C4-2B (cell line): ENCODE results near the gene IL10RA.

Experiments
- H3K27ac ChIP-seq: fragments of 450-650 bp; 2 replicates; pipeline ENCODE4 v1.5.1; 2017
- ZFX ChIP-seq: fragments of 450-650 bp; IDR thresholded peaks from 2 replicates; pipeline ENCODE4 v1.6.1; 2017
- TF ChIP-seq, protein P1 (sequence below): fragments of 450-650 bp; conservative IDR thresholded peaks from 2 replicates; pipeline ENCODE4 v1.5.1; 2017; ENCODE audit warnings: mild to moderate bottlenecking

The IL10RA gene

DNA sequence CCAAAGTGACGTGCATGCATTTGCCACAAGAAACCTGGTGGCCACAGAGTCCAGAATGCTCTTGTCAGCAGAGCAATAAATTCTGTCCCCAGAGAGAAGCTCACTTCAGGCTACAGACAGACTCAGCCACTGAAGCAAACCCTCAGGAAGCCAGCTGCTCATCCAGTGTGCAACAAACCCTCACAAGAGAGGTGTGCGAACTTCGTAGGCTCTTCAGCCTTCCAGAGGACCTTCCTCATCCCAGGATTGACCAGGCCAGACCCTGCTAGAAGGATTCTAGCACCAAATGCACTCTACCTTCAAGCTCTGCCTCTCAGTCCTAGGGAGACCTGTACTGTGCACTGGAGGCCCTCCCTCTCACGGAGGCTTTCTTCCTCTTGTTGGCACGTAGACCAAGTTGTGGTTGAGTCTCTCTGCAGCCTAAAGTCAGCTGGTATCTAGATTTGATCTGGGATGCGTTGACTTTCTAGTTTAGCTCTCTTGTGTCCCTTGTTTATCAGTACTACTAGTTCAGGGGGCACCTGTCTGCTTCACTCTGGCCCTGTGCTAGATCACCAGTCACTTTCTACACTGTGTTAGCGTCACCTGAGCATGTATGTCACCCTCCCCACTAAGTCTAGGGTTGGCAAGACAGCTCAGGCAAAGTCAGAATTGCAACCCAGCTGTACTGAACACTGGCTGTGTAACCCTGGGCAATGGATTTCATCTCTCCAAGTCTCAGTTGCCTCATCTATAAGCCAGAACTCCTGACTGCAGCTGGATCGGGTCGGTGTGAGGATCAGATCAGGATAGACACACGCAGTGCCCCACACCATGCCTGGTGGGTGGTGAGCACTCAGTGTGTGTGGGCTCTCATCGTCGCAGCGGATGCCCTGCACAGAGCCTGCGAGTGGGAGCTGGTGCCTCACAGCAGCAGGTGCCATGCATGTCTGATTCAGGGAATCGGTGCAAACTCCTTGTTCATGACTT, 34.9 kb upstream of the IL10RA start:
- TF ChIP-seq ZFX = no peak
- TF ChIP-seq, protein P1, sequence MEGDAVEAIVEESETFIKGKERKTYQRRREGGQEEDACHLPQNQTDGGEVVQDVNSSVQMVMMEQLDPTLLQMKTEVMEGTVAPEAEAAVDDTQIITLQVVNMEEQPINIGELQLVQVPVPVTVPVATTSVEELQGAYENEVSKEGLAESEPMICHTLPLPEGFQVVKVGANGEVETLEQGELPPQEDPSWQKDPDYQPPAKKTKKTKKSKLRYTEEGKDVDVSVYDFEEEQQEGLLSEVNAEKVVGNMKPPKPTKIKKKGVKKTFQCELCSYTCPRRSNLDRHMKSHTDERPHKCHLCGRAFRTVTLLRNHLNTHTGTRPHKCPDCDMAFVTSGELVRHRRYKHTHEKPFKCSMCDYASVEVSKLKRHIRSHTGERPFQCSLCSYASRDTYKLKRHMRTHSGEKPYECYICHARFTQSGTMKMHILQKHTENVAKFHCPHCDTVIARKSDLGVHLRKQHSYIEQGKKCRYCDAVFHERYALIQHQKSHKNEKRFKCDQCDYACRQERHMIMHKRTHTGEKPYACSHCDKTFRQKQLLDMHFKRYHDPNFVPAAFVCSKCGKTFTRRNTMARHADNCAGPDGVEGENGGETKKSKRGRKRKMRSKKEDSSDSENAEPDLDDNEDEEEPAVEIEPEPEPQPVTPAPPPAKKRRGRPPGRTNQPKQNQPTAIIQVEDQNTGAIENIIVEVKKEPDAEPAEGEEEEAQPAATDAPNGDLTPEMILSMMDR = no peak
- H3K27ac ChIP-seq = no peak overlapping the region

DNA sequence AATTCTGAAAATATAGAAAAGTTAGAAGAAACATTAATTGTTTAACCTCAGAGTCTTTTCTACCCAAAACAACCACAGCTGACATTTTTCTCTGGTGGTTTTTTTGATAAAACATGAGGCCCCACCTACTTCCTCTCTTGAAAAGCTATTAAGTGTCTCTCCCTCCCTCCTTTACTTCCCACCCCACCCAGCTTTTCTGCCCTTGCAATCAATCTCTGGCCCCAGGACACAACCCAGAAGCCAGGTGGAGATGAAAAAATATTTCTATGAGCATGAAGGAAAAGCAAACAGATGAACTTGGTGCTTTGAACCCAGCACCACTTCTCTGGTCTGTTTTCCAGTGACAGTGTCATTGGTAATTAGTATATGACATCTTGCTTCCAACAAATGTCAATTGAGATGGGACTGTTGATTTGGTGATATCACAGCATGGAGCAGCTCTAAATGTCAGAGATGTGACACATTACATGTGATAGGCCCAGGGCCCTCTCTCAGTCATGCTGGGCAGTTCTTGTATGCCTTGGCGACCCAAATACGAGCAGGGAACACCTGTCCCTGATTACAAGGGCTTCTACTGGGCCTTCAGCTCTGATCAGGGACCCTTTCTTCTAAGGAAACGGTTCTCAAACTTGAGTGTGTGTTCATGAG, 33.0 kb upstream of the IL10RA start:
- H3K27ac ChIP-seq = no peak overlapping the region
- TF ChIP-seq, protein P1 = no peak
- no peak for TF ChIP-seq ZFX

DNA sequence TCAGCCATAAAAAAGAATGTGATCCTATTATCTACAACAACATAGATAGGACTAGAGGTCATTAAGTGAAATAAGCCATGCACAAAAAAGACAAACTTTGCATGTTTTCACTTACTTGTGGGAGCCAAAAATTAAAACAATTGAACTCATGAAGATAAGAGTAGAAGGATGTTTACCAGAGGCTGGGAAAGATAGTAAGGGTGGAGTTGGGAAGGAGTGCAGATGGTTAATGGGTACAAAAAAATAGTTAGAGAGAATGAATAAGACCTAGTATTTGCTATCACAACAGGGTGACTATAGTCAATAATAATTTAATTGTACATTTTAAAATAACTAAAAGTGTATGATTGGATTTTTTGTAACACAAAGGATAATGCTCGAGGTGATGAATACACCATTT, 27.2 kb upstream of the IL10RA start:
- TF ChIP-seq, protein P1 = no peak
- no peak for TF ChIP-seq ZFX
- no peak overlapping the region for H3K27ac ChIP-seq

DNA sequence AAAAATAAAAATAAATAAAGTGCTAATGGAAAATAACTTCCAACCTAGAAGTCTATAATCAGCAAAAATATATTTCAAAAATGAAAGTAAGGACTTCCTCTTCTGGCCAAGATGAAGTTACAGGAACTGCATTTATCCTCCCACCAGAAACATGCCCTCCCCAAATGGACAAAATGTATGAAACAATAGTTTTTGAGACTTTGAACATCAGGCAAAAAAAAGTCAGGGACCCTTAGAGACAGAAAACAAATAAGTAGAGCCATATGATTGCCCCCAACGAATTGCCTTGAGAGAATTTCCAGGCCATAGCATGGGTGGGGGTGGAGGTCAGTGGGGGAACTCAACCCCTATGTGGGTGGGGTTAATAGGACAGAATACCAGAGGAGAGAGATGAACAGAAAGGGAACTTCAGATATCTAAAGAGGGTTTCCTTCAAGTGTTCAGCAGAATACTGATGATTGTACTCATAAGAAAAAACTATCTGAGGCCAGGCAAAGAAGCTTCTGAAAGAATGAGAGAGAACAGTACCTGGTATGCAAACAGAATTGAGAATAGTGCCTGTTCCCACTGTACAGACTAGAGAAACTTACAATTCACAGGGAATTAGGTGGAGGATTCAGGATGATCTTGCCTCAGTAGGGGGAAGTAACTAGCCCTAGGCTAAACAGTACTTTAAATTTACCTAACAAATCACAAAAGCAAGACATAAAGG, 26.6 kb upstream of the IL10RA start:
- no peak for TF ChIP-seq ZFX
- TF ChIP-seq, protein P1 = no peak
- no peak overlapping the region for H3K27ac ChIP-seq

DNA sequence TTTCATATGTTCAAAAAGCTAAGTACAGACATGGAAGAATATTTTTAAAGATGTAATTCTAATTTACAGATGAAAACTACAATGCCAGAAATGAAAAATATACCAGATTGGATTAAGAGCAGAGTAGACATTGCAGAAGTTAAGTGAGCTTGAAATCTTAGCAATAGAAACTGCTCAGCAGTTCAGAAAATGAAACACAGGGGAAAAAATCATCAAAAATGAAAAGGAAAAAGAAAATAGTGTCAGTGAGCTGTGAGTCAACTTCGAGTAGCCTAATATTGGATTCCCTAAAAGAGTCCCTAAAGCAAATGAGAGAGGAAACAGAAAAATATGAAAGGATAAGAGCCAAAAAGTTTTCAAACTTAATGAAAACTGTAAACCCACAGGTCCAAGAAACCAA, 25.8 kb upstream of the IL10RA start:
- H3K27ac ChIP-seq = no peak overlapping the region
- TF ChIP-seq ZFX = no peak
- TF ChIP-seq, protein P1 = no peak

DNA sequence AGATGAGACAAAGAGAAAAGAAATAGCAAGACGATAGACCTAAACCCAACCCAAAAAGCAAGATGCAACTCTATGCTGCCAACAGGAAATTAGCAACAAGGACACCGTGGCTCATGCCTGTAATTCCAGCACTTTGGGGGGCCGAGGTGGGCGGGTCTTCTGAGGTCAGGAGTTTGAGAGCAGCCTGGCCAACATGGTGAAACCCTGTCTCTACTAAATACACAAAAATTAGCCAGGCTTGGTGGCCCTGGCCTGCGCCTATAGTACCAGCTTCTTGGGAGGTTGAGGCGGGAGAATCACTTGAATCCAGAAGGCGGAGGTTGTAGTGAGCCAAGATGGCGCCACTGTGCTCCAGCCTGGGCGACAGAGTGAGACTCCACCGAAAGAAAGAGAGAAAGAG, 24.3 kb upstream of the IL10RA start:
- TF ChIP-seq, protein P1 = no peak
- TF ChIP-seq ZFX = no peak

DNA sequence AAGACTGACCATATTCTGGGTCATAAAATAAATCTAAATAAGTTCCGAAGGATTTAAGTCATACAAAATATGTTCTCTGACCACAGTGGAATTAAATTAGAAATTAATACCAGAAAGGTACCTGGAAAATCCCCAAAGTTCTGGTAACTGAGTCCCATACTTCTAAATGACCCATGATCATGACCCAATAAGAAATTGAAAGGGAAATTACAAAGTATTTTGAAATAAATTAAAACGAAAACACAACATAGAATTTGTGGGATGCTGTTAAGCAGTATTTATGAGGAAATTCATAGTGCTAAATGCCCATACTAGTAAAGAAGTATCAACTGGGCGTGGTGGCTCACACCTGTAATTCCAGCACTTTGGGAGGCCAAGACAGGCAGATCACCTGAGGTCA, 23.4 kb upstream of the IL10RA start:
- TF ChIP-seq, protein P1 = no peak
- no peak for TF ChIP-seq ZFX
- H3K27ac ChIP-seq = no peak overlapping the region

More for the DNA sequence above, 24.3 kb upstream of the IL10RA start:
- no peak overlapping the region for H3K27ac ChIP-seq
